ENCODE measurements around the gene SLC9A5. TPM values are rescaled to one million over a fixed set of nuclear protein-coding genes. Genes with fewer than 3 reads are reported as not detected.
A peak's percentile ranks its signal among the peaks of the same experiment; 100 is the strongest.

The SLC9A5 gene
- total and polyA plus RNA-seq, 9 of the 15 experiments (the other 6 are each of a cell fraction or from before 2014, with no cell fraction given): 0.06 to 3.1 (median 1.2) TPM

DNA sequence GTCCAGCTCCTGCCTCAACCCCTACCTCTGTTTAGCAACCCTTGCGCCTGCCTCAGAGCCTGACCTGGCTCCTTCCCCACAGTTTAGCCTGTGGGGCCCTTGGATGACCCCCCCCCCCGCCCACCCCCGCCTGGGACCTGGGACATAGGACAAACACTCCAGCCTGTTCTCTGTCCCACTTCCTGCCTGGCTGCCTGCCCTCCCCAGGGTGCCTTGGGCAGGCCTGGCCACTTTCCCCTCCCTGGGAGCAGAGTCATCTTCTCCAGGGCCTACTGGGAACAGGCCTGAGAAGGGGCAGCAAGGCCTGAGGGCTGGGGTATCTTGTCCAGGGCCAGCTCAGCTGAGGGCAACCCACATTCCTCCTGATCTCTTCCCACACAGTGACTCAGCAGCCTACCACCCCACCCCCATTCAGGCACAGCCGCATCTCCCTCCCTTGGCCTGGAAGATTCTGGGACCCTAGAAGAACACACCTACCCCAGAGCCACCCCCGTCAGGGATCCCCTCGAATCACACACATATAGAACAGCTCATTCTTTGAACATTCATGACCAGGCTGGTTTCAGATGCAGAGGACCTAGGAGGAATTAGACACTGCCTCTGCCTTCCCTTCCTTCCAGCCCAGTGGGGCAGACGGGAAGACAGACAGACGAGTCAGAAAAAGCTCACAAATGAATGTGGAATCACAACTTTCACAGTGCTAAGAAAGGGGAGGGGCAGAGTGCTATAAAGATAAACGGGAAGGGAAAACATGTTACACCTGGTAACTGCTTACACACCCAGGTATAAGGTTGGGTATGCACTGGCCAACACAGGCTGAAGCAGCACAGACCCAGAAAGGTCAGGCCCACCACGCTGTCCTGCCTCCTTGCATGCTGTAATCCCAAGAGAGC is 7.5 kb upstream of the SLC9A5 start (continued):
- TF ChIP-seq, protein P1, sequence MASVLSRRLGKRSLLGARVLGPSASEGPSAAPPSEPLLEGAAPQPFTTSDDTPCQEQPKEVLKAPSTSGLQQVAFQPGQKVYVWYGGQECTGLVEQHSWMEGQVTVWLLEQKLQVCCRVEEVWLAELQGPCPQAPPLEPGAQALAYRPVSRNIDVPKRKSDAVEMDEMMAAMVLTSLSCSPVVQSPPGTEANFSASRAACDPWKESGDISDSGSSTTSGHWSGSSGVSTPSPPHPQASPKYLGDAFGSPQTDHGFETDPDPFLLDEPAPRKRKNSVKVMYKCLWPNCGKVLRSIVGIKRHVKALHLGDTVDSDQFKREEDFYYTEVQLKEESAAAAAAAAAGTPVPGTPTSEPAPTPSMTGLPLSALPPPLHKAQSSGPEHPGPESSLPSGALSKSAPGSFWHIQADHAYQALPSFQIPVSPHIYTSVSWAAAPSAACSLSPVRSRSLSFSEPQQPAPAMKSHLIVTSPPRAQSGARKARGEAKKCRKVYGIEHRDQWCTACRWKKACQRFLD (CRISPR knock-in tag; IDR thresholded peaks at IDR 0.05): 0 out of 2 replicates have a peak, but pooled peaks have one; percentile 6
- TF ChIP-seq PCBP1 (IDR thresholded peaks at IDR 0.05; ENCODE audit: low read depth, low read length, poor library complexity, severe bottlenecking) (no peak), TAF7 (tag; IDR thresholded peaks at IDR 0.05) (no peak), RAD51 (IDR thresholded peaks at IDR 0.05; ENCODE audit: borderline replicate concordance, low read depth) (no peak), NFXL1 (CRISPR knock-in tag; IDR thresholded peaks at IDR 0.05) (no peak), TCF7 (IDR thresholded peaks at IDR 0.05; ENCODE audit: borderline replicate concordance) (no peak), ZNF282 (CRISPR knock-in tag; IDR thresholded peaks at IDR 0.05) (no peak), TCF15 (CRISPR knock-in tag; IDR thresholded peaks at IDR 0.05) (no peak), PHF21A (IDR thresholded peaks at IDR 0.05; ENCODE audit: borderline replicate concordance, low read depth) (no peak; the same call in 1 of the 2 replicates), BRF2 (IDR thresholded peaks at IDR 0.05; ENCODE audit: borderline replicate concordance, insufficient read depth, insufficient read length) (no peak), POLR2H (tag; IDR thresholded peaks at IDR 0.05; ENCODE audit: low read depth) (no peak), AFF1 (IDR thresholded peaks at IDR 0.05; ENCODE audit: low read depth in 1 of 2, partially characterized antibody in 2 of 2) (no peak), SRSF9 (IDR thresholded peaks at IDR 0.05; ENCODE audit: borderline replicate concordance, low read depth, low read length) (no peak), CXXC5 (CRISPR knock-in tag; IDR thresholded peaks at IDR 0.05) (peak; percentile 21; the same call in 1 of the 2 replicates), YBX1 (IDR thresholded peaks at IDR 0.05) (no peak), SMARCA5 (IDR thresholded peaks at IDR 0.05) (no peak), TCFL5 (CRISPR knock-in tag; conservative IDR thresholded peaks at IDR 0.05) (no peak), SMAD3 (CRISPR knock-in tag; conservative IDR thresholded peaks at IDR 0.05) (no peak), FOXJ2 (tag; IDR thresholded peaks at IDR 0.05) (no peak), ZNF780A (CRISPR knock-in tag; IDR thresholded peaks at IDR 0.05) (no peak), ZNF778 (CRISPR knock-in tag; IDR thresholded peaks at IDR 0.05) (no peak), PHF8 (IDR thresholded peaks at IDR 0.05; ENCODE audit: borderline replicate concordance, low read length) (peak; percentile 13; the same call in 1 of the 2 replicates)

Measured in K562 (cell line).